Measurements from ENCODE around the gene PRKAG2. TPM values are rescaled to one million over a fixed set of nuclear protein-coding genes. Genes with fewer than 3 reads are reported as not detected.

Gene PRKAG2
- total and polyA plus RNA-seq, 2 experiments from 2014 or later = 17.0 to 19.5 TPM

- in situ Hi-C loops (cut with MboI) = no loop called here
- Histone ChIP-seq H3K9me2 (ENCODE audit: insufficient read depth) (no peaks in the 10 kb centered on the region), H4K20me1 (ENCODE audit: insufficient read depth) (no peaks in the 10 kb centered on the region), H3K4me1 (ENCODE audit: insufficient read depth) (peaks cover 13% of the 10 kb centered on the region), H3K9me3 (ENCODE audit: low read depth) (no peaks in the 10 kb centered on the region), H3K4me2 (ENCODE audit: unreplicated experiment) (no peak overlapping the region), H3F3A (ENCODE audit: insufficient read depth) (no peaks in the 10 kb centered on the region), H3K27me3 (replicated peaks; ENCODE audit: insufficient read depth) (no peaks in the 10 kb centered on the region), H3K36me3 (ENCODE audit: low read depth) (no peaks in the 10 kb centered on the region), H3K9ac (no peak overlapping the region), H3K4me3 (no peak overlapping the region), H2AFZ (no peak overlapping the region), H3K27ac (no peak overlapping the region), H3K79me2 (ENCODE audit: insufficient read depth) (no peaks in the 10 kb centered on the region)
- TF ChIP-seq EZH2 (IDR thresholded peaks at IDR 0.05; ENCODE audit: insufficient read depth, poor library complexity, severe bottlenecking) (no peak), EZH2phosphoT487 (IDR thresholded peaks at IDR 0.05; ENCODE audit: insufficient read depth, low read depth) (no peak)
- 93 to 95% methylated on average over 21 to 22 of the region's 22 CpGs for WGBS, 2 experiments (ENCODE audit: low coverage in 1 of 2, low lambda C conversion rate in 2 of 2, missing lambda C conversion rate in 2 of 2)
- DNase-seq = no peak
These were observed 151.9 kb downstream of the PRKAG2 start for GRCh38 chr7:151724920-151725584.

DNA sequence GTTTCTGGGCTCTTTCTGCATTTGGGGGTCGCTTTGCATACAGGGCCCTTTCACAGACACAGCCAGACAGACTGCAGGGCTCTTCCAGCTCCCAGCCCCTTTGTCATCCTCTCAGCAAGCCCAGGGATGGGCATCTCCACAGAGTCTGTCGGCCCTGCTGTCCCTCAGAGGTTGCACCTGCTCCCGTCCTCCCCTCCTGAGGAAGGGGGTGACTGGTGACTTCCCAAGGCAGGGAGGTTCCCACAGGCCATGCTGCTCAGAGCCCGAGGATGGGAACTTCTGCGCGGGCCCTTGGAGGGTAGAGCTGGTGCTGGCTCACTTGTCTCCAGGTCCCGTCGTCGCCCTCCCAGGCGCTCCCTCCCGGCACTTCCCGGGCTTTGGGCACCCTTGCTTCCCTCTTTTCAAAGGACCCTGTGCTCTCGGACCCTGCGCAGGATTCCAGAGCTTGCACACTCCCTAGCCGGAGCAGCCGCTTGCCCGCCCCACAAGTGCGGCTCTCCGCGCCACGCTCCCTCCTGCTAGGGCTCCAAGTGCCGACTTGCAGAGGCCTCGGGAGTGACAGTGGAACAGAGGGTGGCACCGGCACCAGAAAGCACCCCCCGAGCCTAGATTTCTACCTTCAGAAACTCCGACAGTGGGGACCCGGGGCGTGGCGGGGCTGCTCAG lies 152.5 kb downstream of the PRKAG2 start:
- Histone ChIP-seq H3K4me3 (no peak overlapping the region), H4K20me1 (ENCODE audit: insufficient read depth) (no peaks in the 10 kb centered on the region), H3K9me3 (ENCODE audit: low read depth) (no peaks in the 10 kb centered on the region), H3K79me2 (ENCODE audit: insufficient read depth) (no peaks in the 10 kb centered on the region), H3K9me2 (ENCODE audit: insufficient read depth) (no peaks in the 10 kb centered on the region), H3F3A (ENCODE audit: insufficient read depth) (no peaks in the 10 kb centered on the region), H3K36me3 (ENCODE audit: low read depth) (no peaks in the 10 kb centered on the region), H3K9ac (no peak overlapping the region), H2AFZ (no peak overlapping the region), H3K27me3 (replicated peaks; ENCODE audit: insufficient read depth) (no peaks in the 10 kb centered on the region), H3K4me2 (ENCODE audit: unreplicated experiment) (no peak overlapping the region), H3K4me1 (ENCODE audit: insufficient read depth) (peaks cover 13% of the 10 kb centered on the region), H3K27ac (no peak overlapping the region)
- in situ Hi-C loops (cut with MboI) = no loop called here
- 88 to 92% methylated on average over 28 of the region's 29 CpGs for WGBS, 2 experiments (ENCODE audit: low coverage in 1 of 2, low lambda C conversion rate in 2 of 2, missing lambda C conversion rate in 2 of 2)
- TF ChIP-seq EZH2phosphoT487 (IDR thresholded peaks at IDR 0.05; ENCODE audit: insufficient read depth, low read depth) (no peak), EZH2 (IDR thresholded peaks at IDR 0.05; ENCODE audit: insufficient read depth, poor library complexity, severe bottlenecking) (no peak)
- DNase-seq = no peak

GRCh38 chr7:151723321-151723720 lies 153.6 kb downstream of the PRKAG2 start:
- Histone ChIP-seq H3K4me2 (ENCODE audit: unreplicated experiment) (no peak overlapping the region), H3K79me2 (ENCODE audit: insufficient read depth) (no peaks in the 10 kb centered on the region), H3K36me3 (ENCODE audit: low read depth) (no peaks in the 10 kb centered on the region), H3K27ac (no peak overlapping the region), H3K4me3 (no peak overlapping the region), H3K27me3 (replicated peaks; ENCODE audit: insufficient read depth) (no peaks in the 10 kb centered on the region), H2AFZ (no peak overlapping the region), H3K9ac (no peak overlapping the region), H3K9me3 (ENCODE audit: low read depth) (no peaks in the 10 kb centered on the region), H3F3A (ENCODE audit: insufficient read depth) (no peaks in the 10 kb centered on the region), H4K20me1 (ENCODE audit: insufficient read depth) (no peaks in the 10 kb centered on the region), H3K9me2 (ENCODE audit: insufficient read depth) (no peaks in the 10 kb centered on the region), H3K4me1 (ENCODE audit: insufficient read depth) (peaks cover 13% of the 10 kb centered on the region)
- WGBS, 2 experiments (ENCODE audit: low coverage in 1 of 2, low lambda C conversion rate in 2 of 2, missing lambda C conversion rate in 2 of 2) = 88 to 92% methylated on average over 12 of the region's 12 CpGs
- in situ Hi-C loops (cut with MboI) = no loop called here
- TF ChIP-seq EZH2 (IDR thresholded peaks at IDR 0.05; ENCODE audit: insufficient read depth, poor library complexity, severe bottlenecking) (no peak), EZH2phosphoT487 (IDR thresholded peaks at IDR 0.05; ENCODE audit: insufficient read depth, low read depth) (no peak)
- no peak for DNase-seq

DNA sequence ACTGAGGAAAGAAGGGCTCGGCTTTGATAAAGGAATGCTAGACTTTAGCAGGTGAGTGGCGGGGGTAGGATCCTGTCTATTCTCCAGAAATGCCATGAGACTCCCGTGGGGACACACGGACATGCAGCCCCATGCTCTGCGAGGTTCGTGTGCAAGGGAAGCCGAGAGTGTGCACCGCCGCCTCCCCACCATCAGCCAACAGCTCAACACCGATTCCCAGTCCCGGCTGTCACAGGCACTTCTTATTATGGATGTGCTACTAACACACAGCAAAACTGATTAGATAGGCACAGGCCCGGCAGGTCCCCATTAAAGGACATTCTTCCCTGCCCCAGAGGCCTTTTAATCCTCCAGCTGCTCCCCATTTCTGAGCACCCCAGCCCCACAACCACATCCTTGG lies 154.4 kb downstream of the PRKAG2 start:
- Histone ChIP-seq H3K27me3 (replicated peaks; ENCODE audit: insufficient read depth) (no peaks in the 10 kb centered on the region), H3K27ac (no peak overlapping the region), H3K9me2 (ENCODE audit: insufficient read depth) (no peaks in the 10 kb centered on the region), H4K20me1 (ENCODE audit: insufficient read depth) (no peaks in the 10 kb centered on the region), H3K79me2 (ENCODE audit: insufficient read depth) (no peaks in the 10 kb centered on the region), H3F3A (ENCODE audit: insufficient read depth) (no peaks in the 10 kb centered on the region), H3K36me3 (ENCODE audit: low read depth) (no peaks in the 10 kb centered on the region), H2AFZ (no peak overlapping the region), H3K9ac (no peak overlapping the region), H3K4me3 (no peak overlapping the region), H3K9me3 (ENCODE audit: low read depth) (no peaks in the 10 kb centered on the region), H3K4me2 (ENCODE audit: unreplicated experiment) (no peak overlapping the region), H3K4me1 (ENCODE audit: insufficient read depth) (peaks cover 7% of the 10 kb centered on the region)
- in situ Hi-C loops (cut with MboI) = no loop called here
- no peak for TF ChIP-seq EZH2 (IDR thresholded peaks at IDR 0.05; ENCODE audit: insufficient read depth, poor library complexity, severe bottlenecking)
- TF ChIP-seq EZH2phosphoT487 (IDR thresholded peaks at IDR 0.05; ENCODE audit: insufficient read depth, low read depth) = no peak
- WGBS, 2 experiments (ENCODE audit: low coverage in 1 of 2, low lambda C conversion rate in 2 of 2, missing lambda C conversion rate in 2 of 2) = 92 to 97% methylated on average over 11 to 12 of the region's 12 CpGs
- no peak for DNase-seq
